ENCODE data around the gene NAPA. TPM values are rescaled to one million over a fixed set of nuclear protein-coding genes. Genes with fewer than 3 reads are reported as not detected.

Gene NAPA
- total RNA-seq, 2 donors from 2014 or later = 127 to 213 TPM

GRCh38 chr19:47475465-47475864 is 39.4 kb downstream of the NAPA start:
- Histone ChIP-seq H3K27me3 (peaks cover 0 to 3% of the 10 kb centered on the region in 2 donors), H3K4me3 (no peak overlapping the region)
- no peak for DNase-seq (ENCODE audit: low spot score)

GRCh38 chr19:47473336-47473735 is 41.5 kb downstream of the NAPA start:
- peaks cover 0 to 3% of the 10 kb centered on the region in 2 donors for H3K27me3 ChIP-seq
- no peak overlapping the region for H3K27ac ChIP-seq
- H3K4me3 ChIP-seq = no peak overlapping the region
- no peaks in the 10 kb centered on the region for H3K36me3 ChIP-seq
- H3K9me3 ChIP-seq = no peaks in the 10 kb centered on the region
- no peak for DNase-seq (ENCODE audit: low spot score)
- H3K4me1 ChIP-seq = peaks cover 0 to 16% of the 10 kb centered on the region in 2 donors
- TF ChIP-seq CTCF (IDR thresholded peaks at IDR 0.05) = no peak

More at GRCh38 chr19:47475465-47475864, 39.4 kb downstream of the NAPA start:
- Histone ChIP-seq H3K27ac (no peak overlapping the region), H3K4me1 (peaks cover 0 to 20% of the 10 kb centered on the region in 2 donors), H3K9me3 (no peaks in the 10 kb centered on the region), H3K36me3 (no peaks in the 10 kb centered on the region)
- TF ChIP-seq CTCF (IDR thresholded peaks at IDR 0.05) = no peak

- peak within 1 kb of the TSS in 1 of 2 donors; percentile 25 for H3K4me3 ChIP-seq
- no peak for DNase-seq (ENCODE audit: low spot score)
Observed at GRCh38 chr19:47471733-47472457, 43.0 kb downstream of the NAPA start, which contains the start of gene SLC8A2. TSS of gene SLC8A2 (minus strand) at chr19:47471893. CDS start at chr19:47466403, 5,490 bp downstream.

GRCh38 chr19:47471381-47471732 is 43.5 kb downstream of the NAPA start:
- Histone ChIP-seq H3K4me3 (peak overlapping the region in 1 of 2 donors; percentile 25), H3K27ac (no peak overlapping the region), H3K36me3 (no peaks in the 10 kb centered on the region), H3K9me3 (no peaks in the 10 kb centered on the region), H3K27me3 (peaks cover 0 to 3% of the 10 kb centered on the region in 2 donors), H3K4me1 (peaks cover 0 to 16% of the 10 kb centered on the region in 2 donors)
- no peak for DNase-seq (ENCODE audit: low spot score)
- no peak for TF ChIP-seq CTCF (IDR thresholded peaks at IDR 0.05)

More at GRCh38 chr19:47471733-47472457, 43.0 kb downstream of the NAPA start, which contains the start of gene SLC8A2:
- no peak for TF ChIP-seq CTCF (IDR thresholded peaks at IDR 0.05)
- Histone ChIP-seq H3K27me3 (peaks cover 0 to 3% of the 10 kb centered on the region in 2 donors), H3K27ac (no peak within 1 kb of the TSS), H3K4me1 (peaks cover 0 to 16% of the 10 kb centered on the region in 2 donors), H3K36me3 (no peaks in the 10 kb centered on the region), H3K9me3 (no peaks in the 10 kb centered on the region)

GRCh38 chr19:47470447-47471195 is 44.2 kb downstream of the NAPA start:
- Histone ChIP-seq H3K36me3 (no peaks in the 10 kb centered on the region), H3K4me1 (peaks cover 0 to 16% of the 10 kb centered on the region in 2 donors), H3K9me3 (no peaks in the 10 kb centered on the region), H3K27ac (no peak overlapping the region), H3K27me3 (peaks cover 0 to 3% of the 10 kb centered on the region in 2 donors), H3K4me3 (no peak overlapping the region)
- no peak for TF ChIP-seq CTCF (IDR thresholded peaks at IDR 0.05)
- DNase-seq (ENCODE audit: low spot score) = no peak

Measured in right atrium auricular region (tissue), 2 donors.